Thymus (tissue), 11 donors: ENCODE measurements around the gene NETO2. TPM values are rescaled to one million over a fixed set of nuclear protein-coding genes. Genes with fewer than 3 reads are reported as not detected.
"Not testable (repeated sequence)": the region's sequence is repeated elsewhere in the genome, so short reads cannot be mapped to it uniquely, and the experiment has no call there.

Source experiments
- DNase-seq, 9 donors: peaks; one replicate each; pipeline ENCODE4 v3.0.0-alpha.2; 2013; ENCODE audit warnings: low spot score in 9 of 9, low read depth in 6 of 9, missing footprints in 1 of 9
- H3K27ac ChIP-seq, 2 donors: one replicate each; pipeline ENCODE4 v1.5.1; 2013; ENCODE audit warnings: control low read depth in 1 of 2, low read depth in 1 of 2, low read length in 1 of 2, mild to moderate bottlenecking in 1 of 2, moderate library complexity in 1 of 2
- H3K27me3 ChIP-seq, 2 donors: one replicate each; pipeline ENCODE4 v1.5.1; 2013; ENCODE audit warnings: low read length in 1 of 2; ENCODE audit not compliant: control insufficient read depth in 2 of 2, insufficient read depth in 1 of 2
- H3K36me3 ChIP-seq, 2 donors: one replicate each; pipeline ENCODE4 v1.5.1; 2013; ENCODE audit warnings: low read length in 1 of 2, mild to moderate bottlenecking in 1 of 2, moderate library complexity in 1 of 2; ENCODE audit not compliant: control insufficient read depth in 2 of 2, insufficient read depth in 2 of 2
- H3K4me1 ChIP-seq, 2 donors: one replicate each; pipeline ENCODE4 v1.5.1; 2013; ENCODE audit warnings: low read length in 2 of 2; ENCODE audit not compliant: control insufficient read depth in 2 of 2, insufficient read depth in 2 of 2
- H3K4me3 ChIP-seq, 2 donors: one replicate each; pipeline ENCODE4 v1.5.1; 2013; ENCODE audit warnings: low read length in 2 of 2, control low read depth in 1 of 2, mild to moderate bottlenecking in 1 of 2
- H3K9me3 ChIP-seq, 2 donors: one replicate each; pipeline ENCODE4 v1.5.1; 2013; ENCODE audit warnings: low read length in 1 of 2, mild to moderate bottlenecking in 1 of 2; ENCODE audit not compliant: control insufficient read depth in 2 of 2, insufficient read depth in 1 of 2
- WGBS: extraction: QIAGEN DNeasy Blood & Tissue Kit; methylation state at CpG from one replicate; pipeline ENCODE4 v1.1.7; 2013; 5-methylcytosine and 5-hydroxymethylcytosine counted together
- polyA plus RNA-seq: library from polyadenylated mRNA; stranded (reverse); fragments of 200-250 nt; gene quantifications from one replicate; pipeline ENCODE4 v1.2.3, GENCODE V29; 2013
- total RNA-seq: library from RNA; stranded (reverse); fragments of 120-200 nt; gene quantifications from one replicate; pipeline ENCODE4 v1.2.4, GENCODE V29; 2013
- donor health status: healthy.

Gene NETO2
- total and polyA plus RNA-seq, 2 donors, result 8.4 to 10.1 TPM

DNA sequence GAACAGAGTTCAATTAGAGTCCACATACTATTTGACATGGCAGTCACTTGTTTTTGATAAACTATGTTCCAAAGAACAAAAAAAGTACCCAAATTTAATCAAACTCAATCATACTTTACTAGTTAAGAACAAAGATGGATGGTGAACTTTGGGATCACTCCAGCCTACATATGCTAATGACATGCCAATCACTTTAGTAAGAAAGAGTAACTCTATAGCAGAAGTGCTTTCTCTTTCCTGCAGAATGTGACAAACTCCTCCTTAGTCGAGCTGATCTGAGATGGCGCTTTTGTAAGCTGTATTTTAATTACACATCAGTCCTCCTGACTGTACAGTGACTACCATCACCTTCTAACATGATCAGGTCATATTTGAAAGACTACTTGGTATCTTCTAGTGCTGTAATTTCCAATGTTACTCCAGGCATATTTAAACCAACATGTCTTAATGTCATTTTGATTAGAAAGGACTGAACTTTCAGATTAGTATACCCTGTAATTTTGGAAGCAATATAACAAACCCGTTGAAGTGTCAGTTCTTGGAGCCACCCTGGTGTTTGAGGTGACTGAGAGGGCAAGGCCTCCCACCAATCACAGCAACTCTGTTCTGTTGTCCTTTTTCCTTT, 4.1 kb downstream of the NETO2 start:
- Histone ChIP-seq H3K27ac (no peak overlapping the region), H3K36me3 (no peaks in the 10 kb centered on the region), H3K4me3 (no peak overlapping the region), H3K27me3 (peaks cover 24 to 28% of the 10 kb centered on the region in 2 donors), H3K9me3 (no peaks in the 10 kb centered on the region), H3K4me1 (peaks cover 7 to 9% of the 10 kb centered on the region in 2 donors)
- WGBS, result 80% methylated on average over 3 of the region's 3 CpGs
- DNase-seq, result no peak

GRCh38 chr16:47137925-47138324, 5.8 kb downstream of the NETO2 start:
- 96% methylated on average over 9 of the region's 9 CpGs for WGBS
- not testable (repeated sequence) for H3K27ac ChIP-seq, H3K9me3 ChIP-seq, H3K36me3 ChIP-seq, DNase-seq, H3K4me3 ChIP-seq, H3K4me1 ChIP-seq
- peaks cover 11 to 12% of the 10 kb centered on the region in 2 donors for H3K27me3 ChIP-seq

DNA sequence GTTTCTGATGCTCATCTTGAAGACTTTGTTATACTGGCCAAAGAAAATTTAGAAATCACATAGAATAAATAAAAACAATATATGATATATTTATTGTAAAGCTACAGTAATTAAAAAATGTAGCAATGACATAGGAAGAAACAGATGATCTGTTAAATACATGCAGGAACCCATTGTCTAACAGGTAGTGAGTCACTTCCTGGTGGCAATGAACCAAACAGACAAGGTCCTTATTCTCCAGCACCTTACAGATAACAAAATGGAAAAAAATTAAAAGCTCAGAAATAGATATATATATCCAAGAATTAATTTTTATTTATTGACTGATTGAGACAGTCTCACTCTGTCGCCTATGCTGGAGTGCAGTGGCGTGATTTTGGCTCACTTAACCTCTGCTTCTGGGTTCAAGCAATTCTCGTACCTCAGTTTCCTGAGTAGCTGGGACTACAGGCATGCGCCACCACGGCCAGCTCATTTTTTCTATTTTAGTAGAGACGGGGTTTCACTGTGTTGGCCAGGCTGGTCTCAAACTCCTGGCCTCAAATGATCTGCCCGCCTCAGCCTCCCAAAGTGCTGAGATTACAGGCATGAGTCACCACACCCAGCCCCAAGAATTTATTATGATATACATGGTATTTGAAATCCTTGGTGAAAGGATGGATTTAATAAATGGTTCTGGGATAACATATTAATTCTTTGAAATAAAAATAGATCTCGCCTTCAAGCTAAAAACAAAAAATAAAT, 7.5 kb downstream of the NETO2 start:
- 94% methylated on average over 8 of the region's 8 CpGs for WGBS
- Histone ChIP-seq H3K4me3 (no peak overlapping the region), H3K4me1 (no peaks in the 10 kb centered on the region), H3K36me3 (no peaks in the 10 kb centered on the region), H3K27me3 (no peaks in the 10 kb centered on the region), H3K27ac (no peak overlapping the region), H3K9me3 (no peaks in the 10 kb centered on the region)
- no peak for DNase-seq

- Histone ChIP-seq H3K4me3 (no peak overlapping the region), H3K27ac (no peak overlapping the region), H3K36me3 (no peaks in the 10 kb centered on the region), H3K4me1 (no peaks in the 10 kb centered on the region), H3K27me3 (no peaks in the 10 kb centered on the region), H3K9me3 (no peaks in the 10 kb centered on the region)
- DNase-seq, result no peak
- 98% methylated on average over 4 of the region's 4 CpGs for WGBS
Measured at GRCh38 chr16:47134550-47134949, 9.2 kb downstream of the NETO2 start.

DNA sequence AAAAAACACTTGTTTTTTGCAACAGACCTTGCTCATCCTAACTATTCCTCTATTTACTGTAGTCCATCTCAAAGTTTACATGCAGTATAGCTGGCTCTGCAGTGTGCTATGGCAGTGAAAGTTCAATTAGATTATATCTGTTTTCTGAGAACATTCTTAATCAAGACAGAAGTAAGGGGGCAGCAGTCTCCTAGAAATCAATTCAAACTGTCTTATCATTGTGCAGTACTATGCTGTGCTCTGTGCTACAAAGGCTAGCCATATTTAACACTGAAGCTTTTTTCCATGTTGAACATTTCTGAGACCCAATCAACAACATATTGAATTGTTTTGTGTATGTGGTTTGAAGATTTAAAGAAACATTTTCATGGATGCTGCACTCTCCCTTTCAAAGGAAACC, 11.4 kb downstream of the NETO2 start:
- no peak overlapping the region for H3K4me3 ChIP-seq
- no peaks in the 10 kb centered on the region for H3K9me3 ChIP-seq
- DNase-seq, result no peak
- no peaks in the 10 kb centered on the region for H3K4me1 ChIP-seq
- no peaks in the 10 kb centered on the region for H3K27me3 ChIP-seq
- no peak overlapping the region for H3K27ac ChIP-seq
- H3K36me3 ChIP-seq, result no peaks in the 10 kb centered on the region

GRCh38 chr16:47129755-47130435, 13.8 kb downstream of the NETO2 start:
- 90% methylated on average over 7 of the region's 7 CpGs for WGBS

DNA sequence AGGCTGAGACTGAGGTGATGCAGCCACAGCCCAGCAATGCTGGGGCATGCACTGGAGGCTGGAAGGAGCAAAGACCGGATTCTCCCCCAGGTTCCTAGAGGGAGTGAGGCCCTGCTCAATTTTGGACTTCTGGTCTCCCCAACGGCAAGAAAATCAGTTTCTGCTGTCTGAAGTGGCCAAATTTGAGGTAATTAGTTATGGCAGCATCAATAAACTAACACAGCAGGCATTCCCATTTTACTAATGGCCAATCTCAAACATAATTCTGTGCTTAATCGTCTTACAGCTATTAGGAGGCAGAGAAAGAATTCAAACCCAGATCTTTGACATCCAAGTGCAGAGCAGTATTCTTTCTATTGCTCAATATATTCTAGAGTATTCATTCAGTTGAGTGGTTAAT, 16.2 kb downstream of the NETO2 start:
- WGBS, result 97% methylated on average over 3 of the region's 3 CpGs
- H3K27me3 ChIP-seq, result no peaks in the 10 kb centered on the region
- no peak for DNase-seq
- H3K9me3 ChIP-seq, result no peaks in the 10 kb centered on the region
- no peaks in the 10 kb centered on the region for H3K36me3 ChIP-seq
- H3K27ac ChIP-seq, result no peak overlapping the region
- no peaks in the 10 kb centered on the region for H3K4me1 ChIP-seq
- no peak overlapping the region for H3K4me3 ChIP-seq

More at GRCh38 chr16:47129755-47130435, 13.8 kb downstream of the NETO2 start:
- Histone ChIP-seq H3K4me3 (no peak overlapping the region), H3K36me3 (no peaks in the 10 kb centered on the region), H3K4me1 (no peaks in the 10 kb centered on the region), H3K27ac (no peak overlapping the region), H3K27me3 (no peaks in the 10 kb centered on the region), H3K9me3 (no peaks in the 10 kb centered on the region)
- DNase-seq, result no peak

- no peaks in the 10 kb centered on the region for H3K4me1 ChIP-seq
Measured at GRCh38 chr16:47125757-47126156, 18.0 kb downstream of the NETO2 start.

GRCh38 chr16:47113130-47113529, 30.6 kb downstream of the NETO2 start:
- WGBS, result 96% methylated on average over 2 of the region's 2 CpGs
- no peaks in the 10 kb centered on the region for H3K27me3 ChIP-seq
- no peaks in the 10 kb centered on the region for H3K9me3 ChIP-seq
- no peak for DNase-seq
- H3K4me1 ChIP-seq, result no peaks in the 10 kb centered on the region
- H3K27ac ChIP-seq, result no peak overlapping the region
- no peaks in the 10 kb centered on the region for H3K36me3 ChIP-seq
- H3K4me3 ChIP-seq, result no peak overlapping the region

More at GRCh38 chr16:47125757-47126156, 18.0 kb downstream of the NETO2 start:
- no peaks in the 10 kb centered on the region for H3K27me3 ChIP-seq
- DNase-seq, result no peak
- H3K36me3 ChIP-seq, result no peaks in the 10 kb centered on the region
- H3K9me3 ChIP-seq, result no peaks in the 10 kb centered on the region
- no peak overlapping the region for H3K27ac ChIP-seq
- WGBS, result 95% methylated on average over 4 of the region's 4 CpGs
- H3K4me3 ChIP-seq, result no peak overlapping the region
